Globus pallidus (tissue), 1 donor: ENCODE results near the gene TFCP2L1.

Experiments
- DNase-seq: peaks from one replicate; pipeline ENCODE4 v3.0.0-alpha.2; 2015; ENCODE audit warnings: low spot score

The TFCP2L1 gene

DNA sequence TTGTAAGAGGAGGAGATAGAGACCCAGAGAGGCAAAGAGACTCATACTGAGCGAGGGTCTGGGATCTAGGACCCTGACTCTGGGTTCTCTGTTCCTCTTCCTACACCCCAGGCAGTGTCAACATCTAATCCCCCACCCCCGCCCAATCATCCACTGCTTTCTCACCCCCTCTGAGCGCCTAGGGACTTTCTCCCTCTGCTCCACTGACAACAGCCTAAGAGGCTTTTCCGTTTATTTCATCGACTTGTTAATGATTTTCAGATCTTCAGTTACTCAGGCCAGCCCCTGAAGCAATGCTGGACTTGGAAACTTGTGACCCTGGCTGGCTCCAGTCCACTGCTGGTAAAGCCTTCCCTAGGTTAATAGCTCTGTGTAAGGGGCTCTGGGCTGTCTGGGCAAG lies 65.1 kb downstream of the TFCP2L1 start:
- no peak for DNase-seq

DNA sequence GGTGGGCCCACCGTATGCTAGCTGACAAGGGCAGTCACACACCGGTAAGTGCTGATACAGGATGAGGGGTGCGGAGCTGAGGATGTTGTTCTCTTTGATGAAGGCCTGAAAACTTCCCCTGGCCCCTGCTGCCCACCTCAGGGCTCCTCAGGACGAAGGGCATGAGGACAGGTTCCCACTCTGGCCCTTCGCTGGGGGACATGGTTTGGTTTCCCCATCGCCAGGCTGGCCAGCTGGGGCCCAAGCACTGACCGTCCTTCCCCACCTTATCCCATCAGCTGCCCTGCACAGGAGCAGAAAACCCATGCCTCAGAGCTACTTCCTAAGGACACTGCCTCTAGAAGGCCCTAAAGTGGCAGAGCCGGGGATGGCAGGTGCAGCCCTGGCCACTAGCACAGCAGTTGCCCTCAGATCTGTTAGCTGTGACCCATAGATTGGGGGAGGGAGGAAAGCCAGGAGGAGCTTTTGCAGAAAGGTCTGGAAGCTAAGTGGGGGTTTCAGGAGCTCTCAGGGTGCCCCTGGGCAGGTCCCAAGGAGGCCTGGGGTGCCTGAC lies 66.5 kb downstream of the TFCP2L1 start:
- no peak for DNase-seq

DNA sequence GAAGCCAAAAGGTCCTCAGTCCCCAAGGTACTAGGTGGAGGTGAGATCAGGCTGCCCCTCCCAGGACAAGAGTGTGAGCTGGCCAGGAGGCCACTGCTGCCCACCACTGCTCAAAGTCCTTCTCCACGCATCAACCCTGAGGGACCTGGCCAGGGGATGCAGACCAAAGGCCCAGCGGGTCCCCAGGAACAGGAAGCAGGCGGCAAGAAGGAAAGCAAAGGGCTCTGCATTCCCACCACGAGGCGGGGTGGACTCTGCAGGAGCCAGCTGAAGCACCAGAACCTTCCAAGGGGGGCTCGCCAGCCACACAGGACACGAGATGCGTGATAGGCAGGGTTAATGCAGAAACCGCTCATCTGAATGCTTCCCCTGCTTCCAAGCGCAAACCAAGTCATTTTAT lies 67.4 kb downstream of the TFCP2L1 start:
- DNase-seq: no peak

- no peak for DNase-seq
These were observed 70.7 kb downstream of the TFCP2L1 start for GRCh38 chr2:121214296-121214695.

GRCh38 chr2:121213386-121213785 lies 71.6 kb downstream of the TFCP2L1 start:
- no peak for DNase-seq

- DNase-seq: no peak
These were observed 72.2 kb downstream of the TFCP2L1 start for GRCh38 chr2:121212661-121213325.

GRCh38 chr2:121211689-121212151 lies 73.3 kb downstream of the TFCP2L1 start:
- DNase-seq: no peak

DNA sequence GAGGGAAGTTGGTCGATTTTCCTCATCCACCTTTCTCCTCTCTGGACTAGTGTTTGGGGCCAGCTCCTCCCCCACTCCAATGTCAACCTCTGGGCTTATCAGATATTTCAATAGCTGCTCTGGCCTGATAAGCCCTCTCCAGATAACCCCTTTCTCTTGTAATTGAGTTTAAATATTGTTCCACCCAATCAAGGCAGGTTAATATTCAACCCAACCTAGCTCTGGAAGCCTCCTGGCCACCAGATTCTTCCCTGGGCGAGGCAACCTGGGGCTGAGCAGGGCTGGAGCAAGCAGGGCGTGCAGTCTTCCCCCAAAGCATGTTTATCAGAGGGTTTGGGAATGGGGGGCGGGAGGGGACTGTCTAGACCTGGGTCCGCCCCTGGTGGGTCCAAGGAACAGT lies 73.8 kb downstream of the TFCP2L1 start:
- DNase-seq: no peak

- no peak for DNase-seq
These were observed 74.3 kb downstream of the TFCP2L1 start for GRCh38 chr2:121210691-121211090.

- no peak for DNase-seq
These were observed 75.9 kb downstream of the TFCP2L1 start for GRCh38 chr2:121209014-121209610.

DNA sequence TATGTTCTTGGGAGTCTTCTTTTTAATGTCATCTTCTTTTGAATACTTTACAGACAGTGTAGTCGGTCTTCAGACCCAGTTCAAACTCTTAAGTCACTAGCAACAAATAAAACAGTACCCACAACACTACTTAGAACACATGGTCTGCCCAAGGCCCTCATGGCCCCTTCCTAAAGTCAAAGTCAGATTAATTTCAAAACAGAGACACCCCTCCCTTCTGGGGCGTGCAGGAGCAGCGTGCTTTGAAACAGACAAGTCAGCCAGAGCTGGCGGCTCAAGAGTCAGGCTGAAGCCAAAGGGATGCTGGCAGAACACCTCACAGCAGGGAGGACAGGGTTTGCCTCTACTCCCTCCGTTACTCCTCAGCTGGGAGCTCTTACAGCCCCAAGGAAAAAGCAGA lies 77.5 kb downstream of the TFCP2L1 start:
- no peak for DNase-seq

GRCh38 chr2:121205321-121205942 lies 79.6 kb downstream of the TFCP2L1 start:
- peak; percentile 36 for DNase-seq

DNA sequence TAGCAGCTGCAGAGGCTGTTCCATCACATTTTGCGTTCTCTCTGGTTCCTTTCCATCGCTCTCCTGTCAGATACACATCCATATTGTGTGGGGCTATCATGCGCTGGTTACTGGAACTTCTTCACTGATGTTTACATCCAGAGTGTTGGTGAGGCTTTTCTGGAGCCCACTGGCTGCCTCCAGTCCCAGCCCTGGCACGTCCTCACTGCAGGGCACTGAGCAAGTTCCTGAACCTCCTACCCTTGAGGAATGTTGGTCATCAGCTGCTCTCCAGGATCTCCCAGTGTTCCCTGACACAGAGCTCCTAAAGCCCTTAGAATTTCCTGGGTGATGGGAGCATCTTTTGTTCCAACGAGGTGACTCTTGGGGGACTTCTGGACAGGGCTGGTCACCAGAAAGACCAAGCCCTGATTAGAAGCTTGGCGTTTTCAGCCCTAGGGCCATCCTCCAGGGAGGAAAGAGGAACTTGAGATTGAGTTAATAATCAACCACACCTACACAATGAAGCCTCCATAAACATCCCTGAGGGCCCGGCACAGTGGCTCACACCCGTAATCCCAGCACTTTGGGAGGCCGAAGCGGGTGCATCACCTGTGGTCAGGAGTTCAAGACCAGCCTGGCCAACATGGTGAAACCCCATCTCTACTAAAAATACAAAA lies 81.3 kb downstream of the TFCP2L1 start:
- DNase-seq: no peak

DNA sequence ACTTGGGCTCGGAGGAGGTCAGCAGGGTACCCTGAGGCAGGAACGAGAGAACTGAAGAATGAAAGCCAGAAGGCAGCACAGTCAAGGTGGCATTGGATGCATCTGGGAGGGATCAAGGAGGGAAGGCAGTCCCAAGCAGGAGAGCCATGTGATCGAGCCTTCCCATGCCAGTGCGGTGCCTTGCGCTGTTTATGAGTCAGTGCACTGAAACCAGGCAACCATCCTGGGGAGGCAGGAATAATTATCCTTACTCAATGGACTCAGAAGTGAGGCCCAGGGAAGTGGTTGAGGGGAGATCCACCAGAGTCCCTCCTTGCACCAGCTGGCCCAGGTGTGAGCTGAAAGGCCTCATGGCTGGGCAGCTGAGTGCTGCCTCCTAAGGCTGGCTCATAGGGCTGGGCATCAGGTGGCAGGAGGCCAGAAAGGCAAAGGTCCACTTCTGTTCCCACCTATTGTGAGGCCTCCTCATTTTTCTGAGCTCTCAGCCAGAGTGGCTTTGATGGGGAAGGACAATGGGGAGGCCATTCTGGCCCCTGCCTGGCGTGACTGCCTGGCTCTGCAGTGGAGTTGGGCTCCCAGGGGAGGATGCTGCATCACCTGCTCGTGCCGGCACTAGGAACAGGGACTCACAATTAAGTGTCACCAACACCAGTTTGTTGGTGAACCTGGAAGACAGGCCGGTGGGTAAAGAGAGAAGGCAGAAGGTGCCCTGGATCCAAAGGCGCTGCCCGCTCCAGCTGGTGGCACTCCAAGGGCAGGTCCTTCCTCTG lies 82.3 kb downstream of the TFCP2L1 start:
- DNase-seq: no peak

DNA sequence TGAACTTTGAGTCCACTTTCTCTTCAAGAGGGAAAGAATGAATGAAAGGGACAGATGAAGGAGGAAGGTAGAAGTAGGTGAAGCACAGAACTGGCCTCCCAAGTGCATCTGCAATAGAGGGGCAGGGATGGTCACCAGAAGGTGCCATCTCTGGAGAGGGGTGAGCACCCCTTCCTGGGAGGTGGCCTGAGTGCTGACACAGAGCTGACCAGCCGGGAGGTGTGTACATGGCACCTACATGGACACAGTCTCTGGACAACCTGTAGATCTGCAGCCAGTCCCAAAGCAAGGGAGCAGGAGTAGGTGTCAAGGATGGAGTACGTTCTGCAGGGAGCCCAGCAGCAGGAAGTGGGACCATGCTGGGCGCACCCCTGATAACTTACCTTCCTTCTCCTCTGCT lies 83.2 kb downstream of the TFCP2L1 start:
- no peak for DNase-seq

DNA sequence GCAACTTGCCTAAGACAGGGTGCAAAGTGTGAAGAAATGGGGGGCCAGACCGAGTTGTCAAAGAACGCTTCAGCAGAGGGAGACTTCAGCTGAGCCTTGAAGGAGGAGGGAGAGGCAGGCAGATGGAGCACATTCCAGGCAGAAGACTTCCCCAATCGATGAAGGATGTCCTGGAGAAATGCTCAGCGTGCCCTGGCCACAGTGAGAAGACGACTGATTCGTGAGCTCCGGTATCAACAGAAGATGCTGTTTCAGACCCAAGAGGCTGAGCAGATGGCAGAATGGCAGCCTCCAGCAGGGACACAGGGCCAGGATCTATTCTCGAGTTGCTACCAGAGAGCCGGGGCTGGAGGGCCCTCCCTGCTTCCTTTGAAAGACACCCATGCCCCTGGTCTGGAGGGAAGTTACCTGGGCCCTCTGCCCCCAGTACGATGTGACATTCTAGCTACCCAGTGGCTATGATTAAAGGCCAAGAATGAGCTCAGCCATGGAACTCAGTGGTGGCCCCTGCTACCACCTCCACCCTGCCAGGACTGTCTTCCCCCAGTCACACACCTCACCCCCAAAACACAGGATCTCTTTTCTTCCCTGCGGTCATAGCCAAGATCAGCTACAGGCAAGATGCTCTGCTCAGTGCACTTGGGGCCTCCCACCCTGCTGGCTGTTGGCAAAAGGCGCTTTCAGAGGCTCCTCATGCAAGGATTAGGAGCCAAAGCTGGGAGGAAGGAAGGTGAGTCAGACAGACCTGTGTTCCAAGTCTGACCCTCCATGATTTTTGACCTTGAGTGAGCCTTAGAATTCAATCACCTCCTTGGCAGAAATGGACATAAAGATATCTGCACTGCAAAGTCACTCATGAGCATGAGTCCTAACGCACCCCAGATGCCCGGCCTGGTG lies 84.3 kb downstream of the TFCP2L1 start:
- DNase-seq: no peak

- no peak for DNase-seq
These were observed 85.0 kb downstream of the TFCP2L1 start for GRCh38 chr2:121200011-121200347.

GRCh38 chr2:121199281-121200010 lies 85.6 kb downstream of the TFCP2L1 start:
- no peak for DNase-seq

DNA sequence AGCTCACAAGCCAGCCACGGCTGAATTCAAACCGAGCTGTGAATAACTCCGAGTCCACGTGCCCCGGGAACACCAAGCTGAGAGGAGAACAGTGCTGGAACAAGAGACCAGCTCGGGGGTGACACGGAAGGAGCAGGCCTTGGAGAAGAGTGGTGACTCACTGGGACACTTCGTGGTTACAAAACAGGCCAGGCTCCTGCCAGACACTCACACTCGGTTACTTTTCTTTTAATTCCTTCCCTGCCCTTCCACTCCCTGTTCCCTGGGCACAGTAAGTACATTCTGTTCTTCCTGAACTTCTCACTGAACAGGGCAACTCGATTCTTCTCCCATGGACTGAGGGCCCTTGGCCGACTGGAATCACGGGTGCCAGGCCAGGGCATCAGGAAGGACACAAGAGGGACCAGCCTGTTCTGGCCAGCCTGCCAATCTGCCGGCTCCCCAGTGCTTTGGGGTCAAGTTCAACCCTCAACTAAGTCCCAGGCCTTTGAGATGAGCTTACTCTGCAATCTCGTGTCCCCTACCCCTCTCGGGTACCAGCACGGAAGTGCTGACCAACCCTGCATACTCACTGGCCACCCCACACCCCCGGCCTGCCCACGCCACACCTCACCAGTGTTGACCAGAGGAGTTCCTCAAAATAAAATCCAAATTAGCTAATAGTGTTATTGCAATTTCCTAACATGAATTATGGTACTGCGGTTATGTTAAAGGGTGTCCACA lies 87.5 kb downstream of the TFCP2L1 start:
- DNase-seq: peak; percentile 70

- DNase-seq: no peak
These were observed 88.2 kb downstream of the TFCP2L1 start for GRCh38 chr2:121196849-121197155.
